A673 (cell line): Measurements from ENCODE around the gene CNPY4. TPM values are rescaled to one million over a fixed set of nuclear protein-coding genes. Genes with fewer than 3 reads are reported as not detected.

Source experiments
- BruUV-seq: library from RNA; stranded (reverse); fragments of 400-500 nt; replicated peaks from 2 replicates; lab custom pipeline; 2021; lab: Mats Ljungman, UMichigan
- CTCF ChIA-PET: fragments of 300-600 bp; sonication (Branson Sonifier 250); formaldehyde crosslinking; loops from one replicate; lab custom pipeline; 2022; ENCODE audit warnings: antibody characterized with exemption; lab: Charles Lee
- POLR2A ChIA-PET: fragments of 300-600 bp; sonication (Branson Sonifier 250); formaldehyde crosslinking; loops from one replicate; lab custom pipeline; 2022; ENCODE audit warnings: antibody characterized with exemption; ENCODE audit not compliant: low non-redundant PET; lab: Charles Lee
- DNase-seq: peaks from one replicate; pipeline ENCODE4 v3.0.0-alpha.2; 2015; ENCODE audit warnings: low spot score
- H3K27ac ChIP-seq: fragments of 200-600 bp; sonication (generic); 2 replicates; pipeline ENCODE4 v1.5.1; 2016; ENCODE audit warnings: mixed run types, low read depth, mild to moderate bottlenecking, mixed read lengths, antibody characterized with exemption, low read length; ENCODE audit not compliant: poor library complexity, severe bottlenecking
- H3K27me3 ChIP-seq: fragments of 200-600 bp; sonication (generic); replicated peaks from 2 replicates; pipeline ENCODE4 v1.6.1; 2017; ENCODE audit warnings: mixed run types, low read depth, mild to moderate bottlenecking, mixed read lengths, antibody characterized with exemption, low read length; ENCODE audit not compliant: insufficient read depth, poor library complexity
- H3K36me3 ChIP-seq: fragments of 200-600 bp; sonication (generic); 2 replicates; pipeline ENCODE4 v1.6.1; 2016; ENCODE audit warnings: mixed run types, mild to moderate bottlenecking, mixed read lengths, antibody characterized with exemption, low read length; ENCODE audit not compliant: insufficient read depth, poor library complexity, severe bottlenecking
- H3K4me1 ChIP-seq: fragments of 200-600 bp; sonication (generic); 2 replicates; pipeline ENCODE4 v1.6.1; 2017; ENCODE audit warnings: mixed run types, mild to moderate bottlenecking, mixed read lengths, antibody characterized with exemption, low read length; ENCODE audit not compliant: insufficient read depth, poor library complexity, severe bottlenecking
- H3K4me3 ChIP-seq: fragments of 200-600 bp; sonication (generic); 2 replicates; pipeline ENCODE4 v1.5.1; 2016; ENCODE audit warnings: low read depth, mixed run types, mild to moderate bottlenecking, mixed read lengths, low read length; ENCODE audit not compliant: poor library complexity, severe bottlenecking
- H3K9me3 ChIP-seq: fragments of 200-600 bp; sonication (generic); 2 replicates; pipeline ENCODE4 v1.6.1; 2016; ENCODE audit warnings: mixed run types, low read depth, mild to moderate bottlenecking, mixed read lengths, antibody characterized with exemption, low read length; ENCODE audit not compliant: poor library complexity, severe bottlenecking
- CTCF ChIP-seq: fragments of 300-800, 200-600 bp; sonication (generic); conservative IDR thresholded peaks from 2 replicates; pipeline ENCODE4 v1.5.1; 2017; ENCODE audit warnings: low read depth, mild to moderate bottlenecking, antibody characterized with exemption, low read length, moderate library complexity, mixed read lengths
- EZH2 ChIP-seq: fragments of 200-600 bp; sonication (generic); IDR thresholded peaks from 2 replicates; pipeline ENCODE4 v1.6.1; 2017; ENCODE audit warnings: borderline replicate concordance, low read depth, mild to moderate bottlenecking, mixed read lengths, antibody characterized with exemption, low read length; ENCODE audit not compliant: poor library complexity, severe bottlenecking
- intact Hi-C: fragments of 100-400 bp; cut with micrococcal nuclease; formaldehyde crosslinking; loops from one replicate; pipeline ENCODE4 v1.10.0; 2022; ENCODE audit not compliant: unreplicated experiment
- total RNA-seq: library from RNA; stranded (reverse); gene quantifications from 2 replicates; pipeline ENCODE4 v1.2.3, GENCODE V29; 2021

CNPY4 gene
- total RNA-seq, 1 experiment from 2014 or later = 20.2 TPM

GRCh38 chr7:100130608-100131453 lies 11.4 kb downstream of the CNPY4 start:
- POLR2A ChIA-PET = no interaction called here
- Histone ChIP-seq H3K4me3 (peak overlapping the region; percentile 25), H3K27ac (no peak overlapping the region)

GRCh38 chr7:100132126-100132525 lies 12.7 kb downstream of the CNPY4 start:
- Histone ChIP-seq H3K36me3 (no peaks in the 10 kb centered on the region), H3K27me3 (no peaks in the 10 kb centered on the region), H3K4me3 (no peak overlapping the region), H3K4me1 (peaks cover 5% of the 10 kb centered on the region), H3K9me3 (no peaks in the 10 kb centered on the region), H3K27ac (no peak overlapping the region)
- BruUV-seq = no TSS peak
- intact Hi-C loops = loop anchor here (2.0 to 5.0 kb wide), 4 partner anchors 85 to 275 kb away; partner anchors contain the start of gene AZGP1
- DNase-seq = no peak
- POLR2A ChIA-PET = no interaction called here
- CTCF ChIA-PET = interaction anchor here (0.6 to 1.2 kb wide), 4 partner anchors 23 to 276 kb away, joined by 3 to 9 read pairs (median 4); partner anchors contain the start of gene TRAPPC14
- TF ChIP-seq EZH2 = no peak

More at GRCh38 chr7:100130608-100131453, 11.4 kb downstream of the CNPY4 start:
- H3K9me3 ChIP-seq = no peaks in the 10 kb centered on the region
- no TSS peak for BruUV-seq
- CTCF ChIA-PET = no interaction called here
- peaks cover 10% of the 10 kb centered on the region for H3K4me1 ChIP-seq
- peak; percentile 88 for TF ChIP-seq CTCF
- TF ChIP-seq EZH2 = no peak
- intact Hi-C loops = loop anchor here (5.0 kb wide), 3 partner anchors 139 to 276 kb away; partner anchors contain the start of gene AZGP1
- DNase-seq = peak; percentile 77
- no peaks in the 10 kb centered on the region for H3K36me3 ChIP-seq
- no peaks in the 10 kb centered on the region for H3K27me3 ChIP-seq

GRCh38 chr7:100132697-100133151 lies 13.3 kb downstream of the CNPY4 start:
- POLR2A ChIA-PET = interaction anchor here (0.7 kb wide), 1 partner anchor 123 kb away, joined by 4 read pairs; no protein-coding TSS in a partner anchor

More at GRCh38 chr7:100132697-100133151, 13.3 kb downstream of the CNPY4 start:
- peak; percentile 81 for DNase-seq
- peaks cover 5% of the 10 kb centered on the region for H3K4me1 ChIP-seq
- intact Hi-C loops = loop anchor here (2.0 to 5.0 kb wide), 4 partner anchors 84 to 275 kb away; partner anchors contain the start of gene AZGP1
- no peaks in the 10 kb centered on the region for H3K36me3 ChIP-seq
- TF ChIP-seq EZH2 = no peak
- peak; percentile 91 for TF ChIP-seq CTCF
- H3K27ac ChIP-seq = no peak overlapping the region
- H3K9me3 ChIP-seq = no peaks in the 10 kb centered on the region
- no TSS peak for BruUV-seq
- H3K4me3 ChIP-seq = no peak overlapping the region
- CTCF ChIA-PET = interaction anchor here (0.5 to 1.2 kb wide), 6 partner anchors 22 to 275 kb away, joined by 3 to 9 read pairs (median 4); partner anchors contain the start of gene TRAPPC14
- H3K27me3 ChIP-seq = no peaks in the 10 kb centered on the region
